ENCODE results near the gene ITLN1.
A peak's percentile ranks its signal among the peaks of the same experiment; 100 is the strongest.

Gene ITLN1

DNA sequence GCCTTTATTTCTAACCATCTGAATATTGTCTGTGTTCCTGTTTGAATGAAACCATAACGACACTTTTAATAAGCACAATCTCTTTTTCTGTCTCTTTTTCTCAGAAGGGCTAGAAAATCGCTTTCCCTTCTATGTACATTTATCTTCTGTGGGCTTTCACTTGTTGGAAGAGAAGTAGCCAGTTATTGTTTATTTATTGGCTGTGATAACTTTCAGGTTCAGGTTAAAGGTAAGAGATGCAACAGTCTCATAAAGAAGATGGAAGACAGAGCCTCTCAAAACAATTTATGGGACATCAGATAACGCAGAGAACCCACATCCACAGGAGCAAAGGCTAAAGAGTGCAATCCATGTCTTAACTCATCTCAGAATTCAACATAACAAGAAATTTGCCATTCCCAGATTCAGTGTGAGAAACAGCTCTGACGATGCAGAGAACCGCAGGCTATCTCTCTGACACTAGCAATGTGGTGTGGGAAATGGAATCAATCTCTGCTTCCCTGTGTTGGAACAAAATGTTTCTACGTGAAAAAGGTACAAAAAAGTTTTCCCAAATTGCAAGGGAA, 18.2 kb downstream of the ITLN1 start:
- TF ChIP-seq POLR2AphosphoS5 (IDR thresholded peaks at IDR 0.05; ENCODE audit: low read depth, low read length) (no peak), POLR2A (IDR thresholded peaks at IDR 0.05; ENCODE audit: low read depth, low read length) (no peak), SPI1 (IDR thresholded peaks at IDR 0.05; ENCODE audit: low read depth, low read length) (no peak)
- FAIRE-seq, result no peak
- no peak for DNase-seq (ENCODE audit: insufficient read length, low spot score)

DNA sequence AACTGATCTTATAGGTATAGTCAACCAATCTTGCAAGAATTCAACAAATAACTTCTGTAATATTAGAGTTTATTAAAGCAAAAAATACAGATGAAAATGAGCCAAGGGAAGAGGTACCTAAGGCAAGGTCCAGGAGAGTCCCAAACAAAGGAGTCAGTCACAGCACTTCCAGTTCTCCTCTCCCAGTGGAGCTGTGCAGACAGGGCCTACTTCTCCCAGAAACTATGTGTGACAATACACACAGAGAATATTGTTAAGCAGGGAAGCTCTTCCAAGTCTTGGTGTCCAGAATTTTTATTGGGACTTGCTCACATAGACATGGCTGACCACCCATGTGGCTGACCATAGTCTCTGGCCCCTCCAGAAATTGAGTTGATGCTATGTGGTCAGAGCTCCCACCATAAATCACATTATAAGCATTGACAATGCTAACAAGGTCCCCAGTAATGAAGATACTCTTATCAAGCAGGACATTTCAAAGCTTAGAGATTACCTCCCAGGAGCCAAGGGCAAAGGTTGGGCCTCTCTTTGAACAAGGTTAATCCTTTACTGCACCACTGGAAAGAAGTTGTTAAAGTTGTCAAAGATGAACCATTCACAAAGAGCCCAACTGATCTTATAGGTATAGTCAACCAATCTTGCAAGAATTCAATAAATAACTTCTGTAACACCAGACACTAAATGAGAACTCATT, 18.8 kb downstream of the ITLN1 start:
- TF ChIP-seq POLR2A (IDR thresholded peaks at IDR 0.05; ENCODE audit: low read depth, low read length) (no peak), POU2F2 (IDR thresholded peaks at IDR 0.05; ENCODE audit: low read depth, low read length) (no peak), TAF1 (IDR thresholded peaks at IDR 0.05; ENCODE audit: low read depth, low read length) (no peak), POLR2AphosphoS5 (IDR thresholded peaks at IDR 0.05; ENCODE audit: low read depth, low read length) (no peak), PAX5 (IDR thresholded peaks at IDR 0.05; ENCODE audit: insufficient read depth, low read length, severe bottlenecking) (no peak), SPI1 (IDR thresholded peaks at IDR 0.05; ENCODE audit: low read depth, low read length) (no peak)
- DNase-seq (ENCODE audit: insufficient read length, low spot score) (no peak), FAIRE-seq (no peak)

DNA sequence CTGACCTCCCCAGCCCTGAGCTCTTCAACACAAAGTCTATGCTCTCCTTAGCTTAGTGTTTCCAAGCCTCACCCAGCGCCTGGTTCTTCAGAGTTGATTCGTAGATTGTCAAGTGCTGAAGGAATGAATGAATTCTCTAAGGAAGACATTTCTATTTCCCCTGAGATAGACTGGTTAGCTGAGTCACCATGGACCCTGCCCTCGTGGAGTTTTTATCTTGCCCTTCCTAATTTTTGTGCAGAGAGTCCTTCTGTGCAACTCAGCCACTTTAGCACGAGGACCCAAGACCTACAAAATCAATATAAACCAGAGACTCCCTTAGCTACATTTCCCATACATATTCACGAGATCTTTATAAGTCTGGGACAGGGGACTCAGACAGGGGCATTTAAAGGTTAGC, 19.6 kb downstream of the ITLN1 start:
- TF ChIP-seq POLR2A (IDR thresholded peaks at IDR 0.05; ENCODE audit: low read depth, low read length) (no peak), PAX5 (IDR thresholded peaks at IDR 0.05; ENCODE audit: insufficient read depth, low read length, severe bottlenecking) (no peak), TAF1 (IDR thresholded peaks at IDR 0.05; ENCODE audit: low read depth, low read length) (no peak), SPI1 (IDR thresholded peaks at IDR 0.05; ENCODE audit: low read depth, low read length) (no peak), POU2F2 (IDR thresholded peaks at IDR 0.05; ENCODE audit: low read depth, low read length) (no peak), POLR2AphosphoS5 (IDR thresholded peaks at IDR 0.05; ENCODE audit: low read depth, low read length) (no peak)

DNA sequence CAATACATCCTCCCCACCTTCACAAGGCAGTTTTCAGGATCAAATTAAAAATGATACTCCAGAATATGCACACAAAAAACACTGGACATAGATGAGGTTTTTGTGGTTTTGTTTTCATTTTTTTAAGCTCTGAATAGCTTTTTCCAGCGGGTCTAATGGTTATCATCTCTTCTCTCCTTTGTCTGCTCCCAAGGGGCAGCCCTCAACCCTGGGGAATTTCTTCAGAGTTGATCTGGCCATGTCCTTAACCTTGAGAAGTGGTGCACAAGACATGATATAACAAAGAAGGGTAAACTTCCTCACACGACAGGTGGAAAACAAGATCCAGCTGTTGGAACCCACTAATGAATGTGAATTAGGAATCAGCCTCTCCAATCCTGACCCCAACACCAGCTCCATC, 20.8 kb downstream of the ITLN1 start:
- DNase-seq (ENCODE audit: insufficient read length, low spot score), result no peak
- FAIRE-seq, result no peak
- TF ChIP-seq POU2F2 (IDR thresholded peaks at IDR 0.05; ENCODE audit: low read depth, low read length), result no peak
- TF ChIP-seq POLR2AphosphoS5 (IDR thresholded peaks at IDR 0.05; ENCODE audit: low read depth, low read length), result no peak
- no peak for TF ChIP-seq TAF1 (IDR thresholded peaks at IDR 0.05; ENCODE audit: low read depth, low read length)
- no peak for TF ChIP-seq SPI1 (IDR thresholded peaks at IDR 0.05; ENCODE audit: low read depth, low read length)
- no peak for TF ChIP-seq PAX5 (IDR thresholded peaks at IDR 0.05; ENCODE audit: insufficient read depth, low read length, severe bottlenecking)
- TF ChIP-seq POLR2A (IDR thresholded peaks at IDR 0.05; ENCODE audit: low read depth, low read length), result no peak

More for the DNA sequence above, 19.6 kb downstream of the ITLN1 start:
- FAIRE-seq, result no peak
- DNase-seq (ENCODE audit: insufficient read length, low spot score), result no peak

DNA sequence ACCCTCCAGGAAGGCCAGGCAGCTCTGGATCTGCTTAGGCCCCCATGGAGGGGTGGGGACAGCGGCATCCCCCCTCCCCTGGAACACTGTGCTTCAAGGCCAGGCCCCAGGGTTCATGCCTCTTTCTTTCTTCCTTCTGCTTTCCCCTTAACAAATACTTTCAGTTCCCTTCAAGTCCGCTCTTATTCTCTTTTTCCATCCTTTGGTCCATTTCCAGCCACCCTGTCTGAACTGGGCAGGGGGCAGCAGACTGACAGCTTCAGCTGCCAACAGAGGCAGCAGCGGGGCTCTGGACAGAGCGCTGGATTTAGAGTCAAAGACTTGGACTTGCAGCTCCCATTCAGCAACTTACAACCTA, 21.2 kb downstream of the ITLN1 start:
- no peak for DNase-seq (ENCODE audit: insufficient read length, low spot score)
- no peak for FAIRE-seq
- TF ChIP-seq SPI1 (IDR thresholded peaks at IDR 0.05; ENCODE audit: low read depth, low read length) (peak; percentile 63), POLR2A (IDR thresholded peaks at IDR 0.05; ENCODE audit: low read depth, low read length) (no peak)

DNA sequence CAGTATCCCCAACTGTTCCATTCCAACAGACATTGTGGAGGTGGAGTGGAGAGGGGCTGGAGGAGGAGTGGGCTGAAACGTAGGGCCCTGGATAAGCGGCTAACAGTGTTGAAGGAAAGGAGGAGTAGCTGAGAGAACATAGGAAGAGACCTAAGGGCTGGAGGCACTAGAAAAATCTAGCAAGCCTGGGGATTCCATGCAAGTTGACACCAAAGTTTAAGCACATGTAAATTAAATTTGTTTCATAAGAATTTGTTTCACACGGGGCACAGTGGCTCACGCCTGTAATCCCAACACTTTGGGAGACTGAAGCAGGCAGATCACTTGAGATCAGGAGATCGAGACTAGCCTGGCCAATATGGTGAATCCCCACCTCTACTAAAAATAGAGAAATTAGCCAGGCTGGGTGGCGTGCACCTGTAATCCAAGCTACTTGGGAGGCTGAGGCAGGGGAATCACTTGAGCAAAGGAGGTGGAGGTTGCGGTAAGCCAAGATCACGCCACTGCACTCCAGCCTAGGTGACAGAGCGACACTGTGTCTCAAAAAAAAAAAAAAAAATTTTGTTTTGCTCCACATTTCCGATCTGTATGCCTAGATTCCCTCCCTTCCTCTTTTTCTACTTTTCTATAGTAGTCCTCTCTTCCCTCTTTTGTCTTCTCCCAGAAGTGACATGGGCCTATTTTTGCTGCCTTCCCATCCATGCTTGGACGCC, 21.8 kb downstream of the ITLN1 start:
- FAIRE-seq, result no peak
- no peak for DNase-seq (ENCODE audit: insufficient read length, low spot score)
- TF ChIP-seq POLR2A (IDR thresholded peaks at IDR 0.05; ENCODE audit: low read depth, low read length) (no peak), TAF1 (IDR thresholded peaks at IDR 0.05; ENCODE audit: low read depth, low read length) (no peak), POLR2AphosphoS5 (IDR thresholded peaks at IDR 0.05; ENCODE audit: low read depth, low read length) (no peak), PAX5 (IDR thresholded peaks at IDR 0.05; ENCODE audit: insufficient read depth, low read length, severe bottlenecking) (no peak), SPI1 (IDR thresholded peaks at IDR 0.05; ENCODE audit: low read depth, low read length) (no peak), POU2F2 (IDR thresholded peaks at IDR 0.05; ENCODE audit: low read depth, low read length) (no peak)

DNA sequence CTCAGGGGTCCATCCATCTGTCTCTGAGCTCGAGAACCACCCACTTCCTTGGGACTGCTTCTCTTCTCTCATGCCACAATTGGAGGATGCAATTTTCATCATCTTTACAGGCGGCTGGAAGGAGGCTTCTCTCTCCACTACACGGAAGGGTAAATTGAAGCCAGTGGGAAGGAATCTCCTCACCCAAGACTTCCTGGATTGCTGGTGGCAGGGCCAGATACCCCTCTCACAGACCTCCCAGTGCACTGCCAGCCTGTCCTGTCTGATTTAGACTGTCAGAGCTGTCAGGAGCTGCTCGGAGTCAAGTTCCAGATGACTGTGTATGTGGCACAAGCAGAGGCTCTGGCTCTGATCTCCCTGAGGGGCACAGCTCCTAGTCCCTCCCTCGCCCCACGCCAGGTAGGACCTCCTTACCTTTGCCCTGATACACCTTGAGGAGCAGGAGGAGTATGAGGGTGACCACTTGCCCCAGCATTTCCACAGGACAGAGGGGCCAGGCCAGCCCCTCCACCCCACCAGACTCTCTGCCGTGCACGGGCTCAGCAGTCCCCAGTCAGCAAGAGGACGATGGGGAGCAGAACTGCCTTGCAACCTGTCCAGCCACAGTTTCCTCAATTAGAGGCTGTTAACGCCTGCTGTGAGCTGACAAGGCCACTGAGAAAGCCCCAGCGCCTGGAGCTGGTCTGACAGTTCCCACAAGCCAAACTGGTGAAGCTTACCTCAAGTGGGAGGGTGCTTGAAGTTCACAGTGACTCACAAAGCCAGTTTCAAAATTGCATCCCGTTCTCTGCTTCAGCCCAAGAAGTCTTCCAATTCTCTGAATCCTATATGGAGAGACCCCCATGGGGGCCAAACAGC, 22.5 kb downstream of the ITLN1 start, which contains the start of gene CD244:
CD244 (minus strand) TSS at position 685 of the 858 bp plus-strand sequence; CDS start at position 475, 210 bp downstream.
- DNase-seq (ENCODE audit: insufficient read length, low spot score) (no peak), FAIRE-seq (peak; percentile 91)
- TF ChIP-seq POU2F2 (IDR thresholded peaks at IDR 0.05; ENCODE audit: low read depth, low read length), result no peak
- no peak for TF ChIP-seq POLR2A (IDR thresholded peaks at IDR 0.05; ENCODE audit: low read depth, low read length)
- TF ChIP-seq POLR2AphosphoS5 (IDR thresholded peaks at IDR 0.05; ENCODE audit: low read depth, low read length), result no peak
- TF ChIP-seq SPI1 (IDR thresholded peaks at IDR 0.05; ENCODE audit: low read depth, low read length), result no peak
- TF ChIP-seq PAX5 (IDR thresholded peaks at IDR 0.05; ENCODE audit: insufficient read depth, low read length, severe bottlenecking), result no peak
- TF ChIP-seq TAF1 (IDR thresholded peaks at IDR 0.05; ENCODE audit: low read depth, low read length), result no peak

DNA sequence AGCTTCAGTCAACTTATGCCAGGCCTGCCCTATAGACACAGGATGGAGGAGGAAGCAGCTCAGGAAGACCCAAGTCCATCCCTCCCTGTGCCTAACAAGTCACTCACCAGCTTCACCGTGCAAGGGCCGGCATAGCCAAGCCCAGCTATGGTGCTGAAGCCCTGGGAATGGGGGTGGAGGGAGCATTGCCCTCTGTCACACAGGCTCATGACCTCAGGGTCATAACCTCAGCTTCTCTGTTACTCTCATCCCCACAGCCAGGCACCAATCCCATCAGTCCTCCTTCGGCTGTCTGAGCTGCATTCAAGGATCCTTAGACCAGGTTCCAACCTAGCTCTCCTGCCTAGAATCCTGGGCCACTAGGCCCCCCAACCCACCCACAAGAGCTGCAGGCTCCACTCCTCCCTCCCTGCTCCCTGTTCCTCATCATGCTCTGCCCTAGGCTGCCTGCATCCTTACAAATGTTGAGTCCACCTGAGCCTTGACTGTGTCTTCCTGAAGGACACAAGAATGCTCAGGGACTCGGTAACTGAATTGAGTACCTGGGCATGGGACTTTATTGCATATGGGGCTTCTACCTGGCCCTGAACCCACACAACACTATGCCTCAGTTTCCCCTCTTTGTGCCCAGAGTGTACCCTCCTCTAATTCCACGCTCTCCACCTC, 24.0 kb downstream of the ITLN1 start:
- no peak for DNase-seq (ENCODE audit: insufficient read length, low spot score)
- no peak for TF ChIP-seq POLR2AphosphoS5 (IDR thresholded peaks at IDR 0.05; ENCODE audit: low read depth, low read length)
- TF ChIP-seq POLR2A (IDR thresholded peaks at IDR 0.05; ENCODE audit: low read depth, low read length), result no peak
- TF ChIP-seq SPI1 (IDR thresholded peaks at IDR 0.05; ENCODE audit: low read depth, low read length), result no peak
- TF ChIP-seq TAF1 (IDR thresholded peaks at IDR 0.05; ENCODE audit: low read depth, low read length), result no peak
- no peak for TF ChIP-seq POU2F2 (IDR thresholded peaks at IDR 0.05; ENCODE audit: low read depth, low read length)
- no peak for TF ChIP-seq PAX5 (IDR thresholded peaks at IDR 0.05; ENCODE audit: insufficient read depth, low read length, severe bottlenecking)
- FAIRE-seq, result peak; percentile 16
